ENCODE data around the gene ALX4.

The ALX4 gene

DNA sequence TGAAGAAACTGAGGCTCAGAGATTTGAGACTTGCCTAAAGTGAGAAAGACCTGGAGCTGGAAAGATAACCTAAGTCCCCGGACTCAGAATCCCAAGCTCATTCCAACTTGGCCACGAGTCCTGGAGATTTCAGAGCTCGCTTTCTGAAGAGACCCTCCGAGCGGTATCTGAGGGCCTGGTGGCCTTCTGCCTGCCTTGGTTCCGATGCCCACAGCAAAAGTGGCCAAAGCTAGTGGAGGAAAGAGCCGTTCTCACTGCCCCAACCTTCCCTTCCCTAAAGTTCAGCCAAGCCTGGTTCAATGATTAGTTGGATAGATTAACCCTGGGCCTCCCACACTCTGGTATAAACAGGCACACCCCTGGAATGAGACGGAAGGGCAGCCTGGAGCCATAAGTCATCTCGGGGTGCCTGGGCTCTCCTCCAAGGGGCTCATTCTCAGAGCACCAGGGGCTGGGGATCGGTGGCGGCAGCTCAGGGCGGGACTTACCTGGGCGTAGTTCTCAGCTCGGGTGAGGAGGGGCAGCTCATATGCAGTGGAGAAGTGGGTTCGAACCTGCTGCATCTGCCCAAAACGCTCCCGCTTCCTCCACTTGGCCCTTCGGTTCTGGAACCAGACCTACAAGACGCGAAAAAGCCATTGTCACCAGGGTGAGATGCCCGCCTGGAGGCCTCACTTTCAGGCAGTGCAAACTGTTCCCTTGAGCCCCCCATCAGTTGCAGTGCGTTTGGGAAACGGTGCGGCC is 42.8 kb downstream of the ALX4 start:
- Histone ChIP-seq H4K20me1 (ENCODE audit: insufficient read depth) (no peaks in the 10 kb centered on the region), H3K79me2 (ENCODE audit: insufficient read depth, low read depth) (no peaks in the 10 kb centered on the region), H3K4me1 (ENCODE audit: low read depth, poor library complexity, severe bottlenecking) (peaks cover under 1% of the 10 kb centered on the region), H3K36me3 (ENCODE audit: insufficient read depth) (no peaks in the 10 kb centered on the region), H2AFZ (ENCODE audit: low read depth) (no peak overlapping the region), H3K4me3 (IDR thresholded peaks at IDR 0.05; ENCODE audit: insufficient read depth, low read depth, low read length) (no peak overlapping the region), H3K27me3 (ENCODE audit: insufficient read depth, low read depth) (no peaks in the 10 kb centered on the region), H3K4me2 (no peak overlapping the region), H3K27ac (no peak overlapping the region), H3K9ac (no peak overlapping the region)
- TF ChIP-seq, protein P1, sequence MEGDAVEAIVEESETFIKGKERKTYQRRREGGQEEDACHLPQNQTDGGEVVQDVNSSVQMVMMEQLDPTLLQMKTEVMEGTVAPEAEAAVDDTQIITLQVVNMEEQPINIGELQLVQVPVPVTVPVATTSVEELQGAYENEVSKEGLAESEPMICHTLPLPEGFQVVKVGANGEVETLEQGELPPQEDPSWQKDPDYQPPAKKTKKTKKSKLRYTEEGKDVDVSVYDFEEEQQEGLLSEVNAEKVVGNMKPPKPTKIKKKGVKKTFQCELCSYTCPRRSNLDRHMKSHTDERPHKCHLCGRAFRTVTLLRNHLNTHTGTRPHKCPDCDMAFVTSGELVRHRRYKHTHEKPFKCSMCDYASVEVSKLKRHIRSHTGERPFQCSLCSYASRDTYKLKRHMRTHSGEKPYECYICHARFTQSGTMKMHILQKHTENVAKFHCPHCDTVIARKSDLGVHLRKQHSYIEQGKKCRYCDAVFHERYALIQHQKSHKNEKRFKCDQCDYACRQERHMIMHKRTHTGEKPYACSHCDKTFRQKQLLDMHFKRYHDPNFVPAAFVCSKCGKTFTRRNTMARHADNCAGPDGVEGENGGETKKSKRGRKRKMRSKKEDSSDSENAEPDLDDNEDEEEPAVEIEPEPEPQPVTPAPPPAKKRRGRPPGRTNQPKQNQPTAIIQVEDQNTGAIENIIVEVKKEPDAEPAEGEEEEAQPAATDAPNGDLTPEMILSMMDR (conservative IDR thresholded peaks at IDR 0.05; ENCODE audit: low read depth, low read length) = no peak

DNA sequence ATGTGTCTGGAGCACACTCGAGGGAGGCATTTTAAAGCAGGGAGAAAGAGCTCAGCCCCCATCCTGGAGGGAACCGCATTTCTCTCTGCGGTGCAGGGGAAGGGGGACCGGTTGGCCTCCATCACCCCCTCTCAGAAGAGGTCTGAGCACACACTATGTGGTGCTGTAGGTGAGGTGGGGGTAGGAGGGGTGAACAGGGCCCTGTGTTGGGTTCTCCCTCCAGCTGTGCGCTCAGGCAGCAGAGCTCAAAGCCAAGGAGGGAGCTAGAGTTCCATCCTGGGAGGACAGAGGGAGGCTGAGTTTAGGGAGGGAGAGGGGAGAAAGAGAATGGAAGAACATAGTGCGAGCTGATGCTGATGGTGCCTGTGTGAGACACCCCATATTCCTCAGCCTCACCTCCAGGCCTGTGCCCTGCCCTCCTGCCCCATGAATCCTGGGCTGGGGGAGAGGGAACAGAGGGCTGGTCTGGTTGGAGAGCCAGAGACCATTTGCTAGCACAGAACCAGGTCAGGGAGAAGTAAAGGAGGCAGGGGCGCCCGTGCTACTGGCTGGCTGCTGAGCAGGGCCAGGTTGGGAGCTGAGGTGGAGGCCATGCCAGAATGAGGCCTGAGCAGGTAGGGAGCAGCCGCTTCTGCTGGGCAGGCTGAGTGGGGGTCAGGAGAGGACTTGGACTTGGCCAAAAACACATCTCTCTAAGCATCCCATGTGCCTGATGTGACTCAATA is 43.7 kb downstream of the ALX4 start:
- Histone ChIP-seq H3K27ac (no peak overlapping the region), H2AFZ (ENCODE audit: low read depth) (no peak overlapping the region), H3K4me1 (ENCODE audit: low read depth, poor library complexity, severe bottlenecking) (peaks cover 10% of the 10 kb centered on the region), H3K4me3 (IDR thresholded peaks at IDR 0.05; ENCODE audit: insufficient read depth, low read depth, low read length) (no peak overlapping the region), H3K27me3 (ENCODE audit: insufficient read depth, low read depth) (no peaks in the 10 kb centered on the region), H3K9ac (no peak overlapping the region), H3K79me2 (ENCODE audit: insufficient read depth, low read depth) (no peaks in the 10 kb centered on the region), H3K36me3 (ENCODE audit: insufficient read depth) (no peaks in the 10 kb centered on the region), H4K20me1 (ENCODE audit: insufficient read depth) (no peaks in the 10 kb centered on the region), H3K4me2 (no peak overlapping the region)
- TF ChIP-seq, protein P1 (conservative IDR thresholded peaks at IDR 0.05; ENCODE audit: low read depth, low read length) = no peak

DNA sequence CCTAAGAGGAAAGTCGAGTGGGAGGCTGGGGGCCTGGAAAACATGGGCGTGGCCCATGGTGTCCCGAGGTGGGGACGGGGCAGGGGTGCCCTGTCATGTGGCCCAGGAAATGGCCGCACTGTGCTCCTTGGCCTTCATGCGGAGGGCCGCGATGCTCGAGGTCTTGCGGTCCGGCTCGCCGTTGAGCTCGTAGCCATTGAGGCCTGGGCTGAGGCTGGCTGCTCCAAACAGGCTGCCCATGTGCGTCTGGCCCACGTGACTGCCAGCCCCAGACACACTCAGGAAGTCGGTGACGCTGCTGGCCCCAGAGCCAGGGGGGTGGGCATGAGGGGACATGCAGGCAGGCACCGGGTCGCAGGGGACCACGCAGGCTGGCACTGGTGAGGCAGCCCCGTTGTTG is 45.2 kb downstream of the ALX4 start:
- H3K27me3 ChIP-seq (ENCODE audit: insufficient read depth, low read depth) = no peaks in the 10 kb centered on the region
- H3K9ac ChIP-seq = no peak overlapping the region
- no peak overlapping the region for H3K4me3 ChIP-seq (IDR thresholded peaks at IDR 0.05; ENCODE audit: insufficient read depth, low read depth, low read length)
- no peaks in the 10 kb centered on the region for H3K79me2 ChIP-seq (ENCODE audit: insufficient read depth, low read depth)
- no peak overlapping the region for H3K4me2 ChIP-seq
- TF ChIP-seq, protein P1 (conservative IDR thresholded peaks at IDR 0.05; ENCODE audit: low read depth, low read length) = no peak
- H3K4me1 ChIP-seq (ENCODE audit: low read depth, poor library complexity, severe bottlenecking) = peaks cover 24% of the 10 kb centered on the region
- no peak overlapping the region for H3K27ac ChIP-seq
- no peak overlapping the region for H2AFZ ChIP-seq (ENCODE audit: low read depth)
- no peaks in the 10 kb centered on the region for H4K20me1 ChIP-seq (ENCODE audit: insufficient read depth)
- H3K36me3 ChIP-seq (ENCODE audit: insufficient read depth) = no peaks in the 10 kb centered on the region

DNA sequence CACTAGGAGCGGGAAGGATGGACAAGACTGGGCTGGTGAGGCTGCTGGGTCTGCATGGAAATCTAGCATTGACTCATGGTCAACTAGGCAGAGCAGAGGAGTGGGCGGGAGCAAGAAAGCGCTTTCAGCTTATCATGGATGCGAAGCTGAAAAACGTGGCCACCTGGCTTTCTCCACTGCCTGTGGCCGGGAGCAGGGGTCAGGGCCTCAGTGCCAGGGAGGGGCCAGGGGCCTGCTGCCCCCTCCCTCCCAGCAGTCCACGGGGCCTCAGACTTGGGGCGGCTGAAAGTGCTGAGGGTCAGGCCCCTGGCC is 45.5 kb downstream of the ALX4 start:
- Histone ChIP-seq H3K9ac (no peak overlapping the region), H3K4me2 (no peak overlapping the region), H3K27me3 (ENCODE audit: insufficient read depth, low read depth) (no peaks in the 10 kb centered on the region), H3K27ac (no peak overlapping the region), H2AFZ (ENCODE audit: low read depth) (no peak overlapping the region), H4K20me1 (ENCODE audit: insufficient read depth) (no peaks in the 10 kb centered on the region), H3K4me1 (ENCODE audit: low read depth, poor library complexity, severe bottlenecking) (peaks cover 28% of the 10 kb centered on the region), H3K4me3 (IDR thresholded peaks at IDR 0.05; ENCODE audit: insufficient read depth, low read depth, low read length) (no peak overlapping the region), H3K36me3 (ENCODE audit: insufficient read depth) (no peaks in the 10 kb centered on the region), H3K79me2 (ENCODE audit: insufficient read depth, low read depth) (no peaks in the 10 kb centered on the region)
- TF ChIP-seq, protein P1 (conservative IDR thresholded peaks at IDR 0.05; ENCODE audit: low read depth, low read length) = no peak
